GM23248 (cell line): ENCODE data around the gene TBC1D8. TPM values are rescaled to one million over a fixed set of nuclear protein-coding genes. Genes with fewer than 3 reads are reported as not detected.

Experiments used
- DNase-seq: peaks from one replicate; pipeline ENCODE4 v3.0.0-alpha.2; 2015
- H2AFZ ChIP-seq: fragments of 200-600 bp; sonication (generic); 2 replicates; pipeline ENCODE4 v1.6.1; 2016; ENCODE audit warnings: antibody characterized with exemption
- H3F3A ChIP-seq: fragments of 200-600 bp; sonication (generic); 2 replicates; pipeline ENCODE4 v1.6.1; 2016; ENCODE audit warnings: mild to moderate bottlenecking, antibody characterized with exemption, mixed run types; ENCODE audit not compliant: insufficient read depth
- H3K27ac ChIP-seq: fragments of 200-600 bp; sonication (generic); 2 replicates; pipeline ENCODE4 v1.5.1; 2016; ENCODE audit warnings: mild to moderate bottlenecking
- H3K27me3 ChIP-seq: fragments of 200-600 bp; sonication (generic); replicated peaks from 2 replicates; pipeline ENCODE4 v1.6.1; 2016; ENCODE audit warnings: mild to moderate bottlenecking; ENCODE audit not compliant: insufficient read depth
- H3K36me3 ChIP-seq: fragments of 200-600 bp; sonication (generic); 2 replicates; pipeline ENCODE4 v1.6.1; 2016; ENCODE audit warnings: low read depth, mild to moderate bottlenecking
- H3K4me1 ChIP-seq: fragments of 200-600 bp; sonication (generic); 2 replicates; pipeline ENCODE4 v1.6.1; 2016; ENCODE audit warnings: mild to moderate bottlenecking; ENCODE audit not compliant: insufficient read depth
- H3K4me2 ChIP-seq: fragments of 200-600 bp; sonication (generic); one replicate; pipeline ENCODE4 v1.6.1; 2016; ENCODE audit warnings: mild to moderate bottlenecking; ENCODE audit not compliant: unreplicated experiment
- H3K4me3 ChIP-seq: fragments of 200-600 bp; sonication (generic); 2 replicates; pipeline ENCODE4 v1.5.1; 2016; ENCODE audit warnings: mild to moderate bottlenecking
- H3K79me2 ChIP-seq: fragments of 200-600 bp; sonication (generic); 2 replicates; pipeline ENCODE4 v1.6.1; 2016; ENCODE audit warnings: mild to moderate bottlenecking; ENCODE audit not compliant: insufficient read depth
- H3K9ac ChIP-seq: fragments of 200-600 bp; sonication (generic); 2 replicates; pipeline ENCODE4 v1.6.1; 2016; ENCODE audit warnings: mild to moderate bottlenecking
- H3K9me2 ChIP-seq: fragments of 200-600 bp; sonication (generic); 2 replicates; pipeline ENCODE4 v1.6.1; 2016; ENCODE audit warnings: mixed run types, mild to moderate bottlenecking, moderate library complexity; ENCODE audit not compliant: insufficient read depth
- H3K9me3 ChIP-seq: fragments of 200-600 bp; sonication (generic); one replicate; pipeline ENCODE4 v1.6.1; 2017; ENCODE audit warnings: low read depth
- H4K20me1 ChIP-seq: fragments of 200-600 bp; sonication (generic); 2 replicates; pipeline ENCODE4 v1.6.0; 2016; ENCODE audit not compliant: insufficient read depth
- EZH2 ChIP-seq: fragments of 200-600 bp; sonication (generic); IDR thresholded peaks from 2 replicates; pipeline ENCODE4 v1.6.1; 2018; ENCODE audit warnings: antibody characterized with exemption, mild to moderate bottlenecking; ENCODE audit not compliant: insufficient read depth, poor library complexity, severe bottlenecking
- EZH2phosphoT487 ChIP-seq: fragments of 200-600 bp; sonication (generic); IDR thresholded peaks from 2 replicates; pipeline ENCODE4 v1.6.1; 2018; ENCODE audit warnings: antibody characterized with exemption, moderate library complexity, mild to moderate bottlenecking, low read depth; ENCODE audit not compliant: insufficient read depth
- WGBS, 2 experiments: methylation state at CpG; one replicate each; pipeline ENCODE4 v1.1.6; 2015 to 2017; ENCODE audit warnings: low lambda C conversion rate in 2 of 2, low coverage in 1 of 2; ENCODE audit errors: missing lambda C conversion rate in 2 of 2; 5-methylcytosine and 5-hydroxymethylcytosine counted together
- in situ Hi-C: fragments of 300-500 bp; cut with MboI; formaldehyde crosslinking; loops from 2 replicates; pipeline ENCODE4 v1.15.0; 2020
- polyA plus RNA-seq: library from polyadenylated mRNA; unstranded; fragments of >200 nt; fragmentation: Nextera tagmentation; extraction: Ambion mirVana; gene quantifications from 2 replicates; pipeline ENCODE4 v1.2.1, GENCODE V29; 2016
- total RNA-seq: library from RNA; depleted of rRNA; stranded (reverse); fragments of >200 nt; shearing (Covaris generic); gene quantifications from 2 replicates; pipeline ENCODE4 v1.2.3, GENCODE V29; 2014

The TBC1D8 gene
- total and polyA plus RNA-seq, 2 experiments from 2014 or later = 2.5 to 2.6 TPM

- H2AFZ ChIP-seq = no peak overlapping the region
- 0 out of 2 replicates have a peak, but pooled peaks cover 5% of the 10 kb centered on the region for H3K4me1 ChIP-seq
- no peak for DNase-seq
- no peaks in the 10 kb centered on the region for H3F3A ChIP-seq
- TF ChIP-seq EZH2 (no peak), EZH2phosphoT487 (no peak)
- no peak overlapping the region for H3K27ac ChIP-seq
- H3K4me3 ChIP-seq = no peak overlapping the region
- H4K20me1 ChIP-seq = no peaks in the 10 kb centered on the region
- no peak overlapping the region for H3K9ac ChIP-seq
- no peaks in the 10 kb centered on the region for H3K79me2 ChIP-seq
- H3K27me3 ChIP-seq = no peaks in the 10 kb centered on the region
- H3K4me2 ChIP-seq = no peak overlapping the region
- H3K9me2 ChIP-seq = no peaks in the 10 kb centered on the region
- no peaks in the 10 kb centered on the region for H3K36me3 ChIP-seq
- no peaks in the 10 kb centered on the region for H3K9me3 ChIP-seq
- in situ Hi-C loops = no loop called here
- WGBS, 2 experiments = 94% methylated on average over 12 of the region's 12 CpGs
These were observed 61.0 kb downstream of the TBC1D8 start for GRCh38 chr2:101089942-101090799.

DNA sequence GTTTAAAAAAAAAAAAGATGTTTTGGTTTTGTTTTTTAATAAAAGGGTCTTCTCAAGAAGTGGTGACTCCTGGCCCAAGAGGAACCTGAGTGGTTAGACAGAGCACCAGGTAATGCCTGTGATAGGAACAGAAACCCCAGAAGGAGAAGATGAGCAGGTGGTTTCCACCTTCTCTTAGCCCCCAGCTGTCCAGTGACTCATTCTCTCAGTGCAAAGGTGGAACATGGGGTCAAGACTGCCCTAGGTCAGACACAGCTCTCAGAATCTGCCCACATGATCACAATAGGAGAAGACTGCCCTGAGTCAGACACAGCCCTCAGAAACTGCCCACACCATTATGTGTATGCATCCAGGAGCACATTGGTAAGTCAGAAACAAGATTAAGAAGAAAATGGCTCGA lies 61.8 kb downstream of the TBC1D8 start:
- Histone ChIP-seq H3K79me2 (no peaks in the 10 kb centered on the region), H4K20me1 (no peaks in the 10 kb centered on the region), H3K4me3 (no peak overlapping the region), H3F3A (no peaks in the 10 kb centered on the region), H3K9me3 (no peaks in the 10 kb centered on the region), H2AFZ (no peak overlapping the region), H3K4me2 (no peak overlapping the region), H3K36me3 (no peaks in the 10 kb centered on the region), H3K9ac (no peak overlapping the region), H3K27ac (no peak overlapping the region), H3K4me1 (0 out of 2 replicates have a peak, but pooled peaks cover 5% of the 10 kb centered on the region), H3K27me3 (no peaks in the 10 kb centered on the region), H3K9me2 (no peaks in the 10 kb centered on the region)
- TF ChIP-seq EZH2phosphoT487 = no peak
- WGBS, 2 experiments = 96 to 100% methylated on average over 1 of the region's 1 CpG
- in situ Hi-C loops = no loop called here
- DNase-seq = no peak

DNA sequence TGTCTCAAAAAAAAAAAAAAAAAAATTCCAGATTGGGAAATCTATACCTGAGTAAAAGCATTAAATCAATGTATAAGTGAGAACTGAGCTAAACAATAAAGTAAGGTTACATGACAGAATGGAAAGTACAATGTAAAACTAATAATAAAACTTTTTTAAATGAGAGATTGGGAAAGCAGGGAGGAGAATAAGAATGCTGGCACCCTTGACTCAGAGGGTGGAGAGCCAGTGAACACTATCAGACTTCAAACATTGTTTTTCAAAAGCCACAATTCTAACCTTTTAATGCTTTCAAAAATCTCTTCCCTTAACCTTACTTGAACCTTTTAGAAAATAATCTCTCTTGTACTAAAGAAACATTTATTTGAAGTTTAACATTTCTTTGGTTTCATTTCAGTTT lies 63.5 kb downstream of the TBC1D8 start:
- Histone ChIP-seq H3K9ac (no peak overlapping the region), H2AFZ (no peak overlapping the region), H3K27me3 (no peaks in the 10 kb centered on the region), H4K20me1 (no peaks in the 10 kb centered on the region), H3K36me3 (no peaks in the 10 kb centered on the region), H3K27ac (no peak overlapping the region), H3F3A (no peaks in the 10 kb centered on the region), H3K9me3 (no peaks in the 10 kb centered on the region), H3K4me3 (no peak overlapping the region), H3K4me2 (no peak overlapping the region), H3K4me1 (0 out of 2 replicates have a peak, but pooled peaks cover 5% of the 10 kb centered on the region), H3K9me2 (no peaks in the 10 kb centered on the region), H3K79me2 (no peaks in the 10 kb centered on the region)
- peak; percentile 55 for DNase-seq
- TF ChIP-seq EZH2 (no peak), EZH2phosphoT487 (no peak)
- in situ Hi-C loops = no loop called here

- WGBS, 2 experiments = 74 to 80% methylated on average over 2 of the region's 2 CpGs
- H3K9ac ChIP-seq = no peak overlapping the region
- 0 out of 2 replicates have a peak, but pooled peaks cover 5% of the 10 kb centered on the region for H3K4me1 ChIP-seq
- no peak for DNase-seq
- no peak overlapping the region for H3K27ac ChIP-seq
- H3F3A ChIP-seq = no peaks in the 10 kb centered on the region
- TF ChIP-seq EZH2phosphoT487 (no peak), EZH2 (no peak)
- H2AFZ ChIP-seq = no peak overlapping the region
- H3K27me3 ChIP-seq = no peaks in the 10 kb centered on the region
- no peak overlapping the region for H3K4me3 ChIP-seq
- H4K20me1 ChIP-seq = no peaks in the 10 kb centered on the region
- H3K79me2 ChIP-seq = no peaks in the 10 kb centered on the region
- H3K36me3 ChIP-seq = no peaks in the 10 kb centered on the region
- no peak overlapping the region for H3K4me2 ChIP-seq
- in situ Hi-C loops = no loop called here
- H3K9me2 ChIP-seq = no peaks in the 10 kb centered on the region
- no peaks in the 10 kb centered on the region for H3K9me3 ChIP-seq
These were observed 67.6 kb downstream of the TBC1D8 start for GRCh38 chr2:101083613-101084012.

GRCh38 chr2:101082998-101083397 lies 68.2 kb downstream of the TBC1D8 start:
- Histone ChIP-seq H4K20me1 (no peaks in the 10 kb centered on the region), H3F3A (no peaks in the 10 kb centered on the region), H3K9me2 (no peaks in the 10 kb centered on the region), H3K4me2 (no peak overlapping the region), H3K9ac (no peak overlapping the region), H3K79me2 (no peaks in the 10 kb centered on the region), H3K4me1 (0 out of 2 replicates have a peak, but pooled peaks cover 4% of the 10 kb centered on the region), H3K27me3 (no peaks in the 10 kb centered on the region), H3K4me3 (no peak overlapping the region), H3K36me3 (no peaks in the 10 kb centered on the region), H3K9me3 (no peaks in the 10 kb centered on the region), H2AFZ (no peak overlapping the region), H3K27ac (no peak overlapping the region)
- in situ Hi-C loops = no loop called here
- no peak for TF ChIP-seq EZH2phosphoT487
- no peak for TF ChIP-seq EZH2
- whole genome bisulfite sequencing, 2 experiments = 93 to 97% methylated on average over 6 of the region's 6 CpGs
- no peak for DNase-seq
